ENCODE measurements around the gene SLC25A31. TPM values are rescaled to one million over a fixed set of nuclear protein-coding genes. Genes with fewer than 3 reads are reported as not detected.

The SLC25A31 gene
- total and polyA plus RNA-seq, 7 donors = 0.05 TPM; not detected in 6

- DNase-seq (no peak), ATAC-seq (no peak)
- WGBS, 3 donors = 73 to 81% (median 80%) methylated on average over 4 of the region's 4 CpGs
- H3K4me1 ChIP-seq = no peaks in the 10 kb centered on the region
- peaks cover 0 to 7% (median 0%) of the 10 kb centered on the region in 3 donors for H3K27me3 ChIP-seq (ENCODE audit: insufficient read depth in 3 of 3, low read length in 2 of 3)
- no peaks in the 10 kb centered on the region for H3K36me3 ChIP-seq (ENCODE audit: insufficient read depth in 1 of 2, low read depth in 1 of 2)
- H3K4me3 ChIP-seq = no peak overlapping the region
- no peak for TF ChIP-seq CTCF (IDR thresholded peaks at IDR 0.05)
- no peak overlapping the region for H3K27ac ChIP-seq
- no peaks in the 10 kb centered on the region for H3K9me3 ChIP-seq
- intact Hi-C loops (cut with DNase I) = no loop called here
Observed at GRCh38 chr4:127771535-127772275, 41.5 kb downstream of the SLC25A31 start.

- Histone ChIP-seq H3K4me1 (no peaks in the 10 kb centered on the region), H3K9me3 (no peaks in the 10 kb centered on the region), H3K36me3 (ENCODE audit: insufficient read depth in 1 of 2, low read depth in 1 of 2) (no peaks in the 10 kb centered on the region), H3K27ac (no peak overlapping the region), H3K27me3 (ENCODE audit: insufficient read depth in 3 of 3, low read length in 2 of 3) (peaks cover 0 to 7% (median 0%) of the 10 kb centered on the region in 3 donors), H3K4me3 (no peak overlapping the region)
- DNase-seq (no peak), ATAC-seq (no peak)
- 92 to 95% (median 94%) methylated on average over 10 of the region's 10 CpGs for WGBS, 3 donors
- no peak for TF ChIP-seq CTCF (IDR thresholded peaks at IDR 0.05)
- intact Hi-C loops (cut with DNase I) = no loop called here
Observed at GRCh38 chr4:127772769-127773671, 42.8 kb downstream of the SLC25A31 start.

DNA sequence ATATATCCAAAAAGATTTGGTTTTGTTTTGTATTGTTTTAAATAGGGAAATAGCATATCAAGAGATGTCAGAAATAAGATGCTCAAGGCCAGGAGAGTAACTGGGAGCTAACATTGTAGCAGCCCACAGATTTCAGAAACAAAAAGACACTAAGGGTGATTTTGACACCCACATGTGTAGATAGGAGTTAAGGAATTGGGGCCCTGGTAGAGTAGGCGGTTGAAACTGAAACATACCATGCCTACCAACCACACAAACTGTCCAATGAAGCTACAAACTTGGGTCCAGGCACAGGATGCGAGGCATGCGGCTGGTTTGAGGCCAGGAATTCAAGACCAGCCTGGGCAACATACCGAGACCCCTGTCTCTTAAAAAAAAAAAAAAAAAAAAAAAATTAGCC, 45.6 kb downstream of the SLC25A31 start:
- ATAC-seq = no peak
- no peak for TF ChIP-seq CTCF (IDR thresholded peaks at IDR 0.05)
- H3K27ac ChIP-seq = no peak overlapping the region
- H3K9me3 ChIP-seq = no peaks in the 10 kb centered on the region
- no peak for DNase-seq
- no peaks in the 10 kb centered on the region for H3K36me3 ChIP-seq (ENCODE audit: insufficient read depth in 1 of 2, low read depth in 1 of 2)
- no peaks in the 10 kb centered on the region for H3K4me1 ChIP-seq
- WGBS, 3 donors = 86 to 98% (median 91%) methylated on average over 4 of the region's 4 CpGs
- H3K27me3 ChIP-seq (ENCODE audit: insufficient read depth in 3 of 3, low read length in 2 of 3) = peaks cover 0 to 7% (median 0%) of the 10 kb centered on the region in 3 donors
- intact Hi-C loops (cut with DNase I) = no loop called here
- H3K4me3 ChIP-seq = no peak overlapping the region

DNA sequence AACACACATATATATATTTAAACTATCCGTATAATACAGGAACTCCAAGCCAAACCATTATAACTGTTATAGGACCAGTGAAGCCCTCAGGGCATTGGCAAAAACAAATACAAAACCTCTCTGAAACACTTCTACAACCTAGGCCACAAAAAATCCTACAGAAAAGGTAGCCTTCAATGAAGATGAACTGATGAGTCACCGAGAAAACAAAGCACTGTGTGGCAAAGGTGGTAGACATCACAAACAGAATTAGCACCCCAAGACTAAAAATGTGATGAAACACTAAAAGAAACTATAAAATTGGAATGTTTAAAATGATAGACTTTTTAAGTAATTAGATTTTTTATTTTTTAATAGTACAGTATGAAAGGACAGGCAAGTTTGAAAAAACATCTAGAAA, 46.4 kb downstream of the SLC25A31 start:
- 95 to 98% (median 96%) methylated on average over 2 of the region's 2 CpGs for WGBS, 3 donors
- intact Hi-C loops (cut with DNase I) = no loop called here
- no peak overlapping the region for H3K4me3 ChIP-seq
- no peaks in the 10 kb centered on the region for H3K36me3 ChIP-seq (ENCODE audit: insufficient read depth in 1 of 2, low read depth in 1 of 2)
- no peaks in the 10 kb centered on the region for H3K9me3 ChIP-seq
- TF ChIP-seq CTCF (IDR thresholded peaks at IDR 0.05) = no peak
- H3K27me3 ChIP-seq (ENCODE audit: insufficient read depth in 3 of 3, low read length in 2 of 3) = peaks cover 0 to 7% (median 0%) of the 10 kb centered on the region in 3 donors
- DNase-seq = no peak
- H3K27ac ChIP-seq = no peak overlapping the region
- H3K4me1 ChIP-seq = no peaks in the 10 kb centered on the region
- ATAC-seq = no peak

Data from psoas muscle (tissue), 8 donors.